GM12865 (cell line): ENCODE data around the gene FLT1.

Experiments
- DNase-seq: peaks from one replicate; pipeline ENCODE4 v3.0.0; 2010; ENCODE audit warnings: low read depth
- H3K4me3 ChIP-seq: 2 replicates; pipeline ENCODE4 v1.5.1; 2011; ENCODE audit warnings: mild to moderate bottlenecking, low read depth, low read length, control low read depth
- TF ChIP-seq, protein P1 (sequence below): IDR thresholded peaks from 2 replicates; pipeline ENCODE4 v1.5.1; 2011; ENCODE audit warnings: low read length, control low read depth, low read depth, inconsistent platforms; ENCODE audit not compliant: insufficient read depth; ENCODE audit errors: missing control alignments

FLT1 gene

DNA sequence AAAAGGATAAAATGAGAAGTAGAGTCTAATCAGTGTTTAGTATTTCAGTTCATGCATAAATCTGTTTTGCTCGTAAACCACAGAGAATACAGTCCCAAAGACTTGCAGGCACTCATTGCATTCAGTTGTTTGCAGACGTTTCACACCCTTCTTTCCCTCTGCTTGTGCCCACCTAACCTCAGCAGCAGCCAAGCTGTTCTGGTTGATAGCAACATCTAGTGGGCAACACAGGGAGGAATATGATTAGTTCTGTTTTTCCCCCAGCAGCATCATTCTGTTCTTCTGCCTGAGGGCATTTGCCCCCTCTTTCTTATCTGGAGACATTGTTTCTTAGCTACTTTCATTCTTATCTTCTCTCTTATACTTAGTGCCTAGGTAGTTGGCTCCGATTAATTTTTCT lies 221.0 kb downstream of the FLT1 start:
- peak; percentile 8 for DNase-seq
- TF ChIP-seq, protein P1, sequence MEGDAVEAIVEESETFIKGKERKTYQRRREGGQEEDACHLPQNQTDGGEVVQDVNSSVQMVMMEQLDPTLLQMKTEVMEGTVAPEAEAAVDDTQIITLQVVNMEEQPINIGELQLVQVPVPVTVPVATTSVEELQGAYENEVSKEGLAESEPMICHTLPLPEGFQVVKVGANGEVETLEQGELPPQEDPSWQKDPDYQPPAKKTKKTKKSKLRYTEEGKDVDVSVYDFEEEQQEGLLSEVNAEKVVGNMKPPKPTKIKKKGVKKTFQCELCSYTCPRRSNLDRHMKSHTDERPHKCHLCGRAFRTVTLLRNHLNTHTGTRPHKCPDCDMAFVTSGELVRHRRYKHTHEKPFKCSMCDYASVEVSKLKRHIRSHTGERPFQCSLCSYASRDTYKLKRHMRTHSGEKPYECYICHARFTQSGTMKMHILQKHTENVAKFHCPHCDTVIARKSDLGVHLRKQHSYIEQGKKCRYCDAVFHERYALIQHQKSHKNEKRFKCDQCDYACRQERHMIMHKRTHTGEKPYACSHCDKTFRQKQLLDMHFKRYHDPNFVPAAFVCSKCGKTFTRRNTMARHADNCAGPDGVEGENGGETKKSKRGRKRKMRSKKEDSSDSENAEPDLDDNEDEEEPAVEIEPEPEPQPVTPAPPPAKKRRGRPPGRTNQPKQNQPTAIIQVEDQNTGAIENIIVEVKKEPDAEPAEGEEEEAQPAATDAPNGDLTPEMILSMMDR, result no peak
- H3K4me3 ChIP-seq, result no peak overlapping the region

DNA sequence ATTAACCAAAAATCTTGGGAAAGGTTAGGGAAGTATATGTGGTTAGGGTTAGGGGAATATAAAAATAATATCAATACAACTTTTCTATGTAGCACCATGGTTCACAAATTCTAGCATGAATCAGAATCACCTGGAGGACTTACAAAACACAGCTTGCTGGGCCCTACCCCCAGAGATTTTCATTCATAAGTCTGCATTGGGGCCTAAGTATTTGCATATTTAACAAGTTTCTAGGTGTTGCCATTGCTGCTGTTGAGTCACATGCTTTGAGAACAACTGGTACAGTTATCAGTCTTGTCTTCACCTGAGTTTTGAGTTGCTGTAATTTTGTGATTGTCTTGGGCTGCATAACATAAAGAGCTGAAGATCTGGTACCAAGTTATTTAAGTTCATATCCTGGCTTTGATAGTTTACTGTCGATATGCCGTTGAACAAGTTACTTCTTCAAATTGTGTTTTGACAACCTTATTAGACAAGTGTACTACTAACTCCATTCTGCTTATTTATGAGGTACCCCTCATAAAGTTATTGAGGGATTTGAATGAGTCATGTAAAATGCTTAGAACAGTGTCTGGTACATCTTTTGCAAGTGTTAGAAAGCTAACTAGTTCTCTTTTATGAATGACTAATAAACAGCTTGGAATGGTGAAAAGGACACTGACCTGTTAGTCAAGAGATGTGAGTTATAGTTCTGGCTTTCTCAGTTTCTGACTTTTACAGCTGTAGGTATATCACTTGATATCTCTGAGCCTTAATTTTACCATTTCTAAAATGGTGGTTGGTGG lies 223.7 kb downstream of the FLT1 start:
- no peak overlapping the region for H3K4me3 ChIP-seq
- DNase-seq, result peak; percentile 15
- TF ChIP-seq, protein P1, result no peak

DNA sequence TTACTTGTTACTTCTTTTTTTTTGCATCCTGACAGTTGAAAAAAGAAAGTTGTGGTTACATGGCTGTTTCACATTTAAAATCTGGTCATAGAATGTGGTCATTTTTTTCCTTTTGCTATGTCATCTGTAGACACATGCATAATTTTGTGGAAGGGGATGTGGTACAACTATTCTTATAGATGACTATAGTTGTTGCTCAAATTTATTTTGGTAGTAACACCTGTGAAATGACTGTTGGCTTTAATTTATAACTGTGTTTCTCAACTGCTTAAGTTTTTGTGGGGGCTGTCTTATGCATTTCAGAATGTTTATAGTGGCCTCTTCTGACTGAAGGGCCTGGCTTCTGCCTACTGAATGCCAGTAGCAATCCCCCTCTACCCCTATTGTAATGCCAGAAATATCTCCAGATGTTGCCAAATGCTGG lies 226.1 kb downstream of the FLT1 start:
- peak; percentile 90 for DNase-seq
- H3K4me3 ChIP-seq, result no peak overlapping the region
- TF ChIP-seq, protein P1, result no peak

DNA sequence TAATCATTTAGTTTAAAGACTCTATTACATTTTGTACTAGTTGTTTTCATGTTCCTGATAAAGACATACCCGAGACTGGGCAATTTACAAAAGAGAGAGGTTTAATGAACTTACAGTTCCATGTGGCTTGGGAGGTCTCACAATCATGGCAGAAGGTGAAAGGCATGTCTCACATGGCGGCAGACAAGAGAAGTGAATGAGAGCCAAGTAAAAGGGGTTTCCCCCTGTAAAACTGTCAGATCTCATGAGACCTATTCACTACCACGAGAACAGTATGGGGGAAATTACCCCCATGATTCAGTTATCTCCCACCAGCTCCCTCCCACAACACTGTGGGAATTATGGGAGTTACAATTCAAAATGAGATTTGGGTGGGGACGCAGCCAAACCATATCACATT lies 227.4 kb downstream of the FLT1 start:
- TF ChIP-seq, protein P1, result no peak
- DNase-seq, result no peak
- no peak overlapping the region for H3K4me3 ChIP-seq

DNA sequence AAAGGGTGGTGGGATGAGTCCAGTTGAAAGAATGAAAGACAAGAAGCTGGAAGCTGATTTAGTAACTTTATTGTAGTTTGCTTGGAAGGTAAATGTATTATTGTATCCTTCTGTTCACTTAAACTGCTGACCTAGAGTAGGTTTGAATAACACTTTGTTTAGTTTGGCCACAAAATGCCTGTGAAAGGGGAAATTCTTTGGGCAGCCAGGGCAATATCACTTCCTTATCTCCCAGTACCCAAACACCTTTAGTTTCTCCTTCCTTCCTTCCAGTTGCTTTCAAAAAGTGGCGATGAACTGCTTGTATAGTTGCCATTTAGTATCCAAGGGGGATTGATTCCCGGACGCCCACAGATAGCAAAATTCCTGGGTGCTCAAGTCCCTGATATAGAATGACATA lies 236.5 kb downstream of the FLT1 start:
- no peak overlapping the region for H3K4me3 ChIP-seq
- TF ChIP-seq, protein P1, result no peak
- DNase-seq, result no peak

DNA sequence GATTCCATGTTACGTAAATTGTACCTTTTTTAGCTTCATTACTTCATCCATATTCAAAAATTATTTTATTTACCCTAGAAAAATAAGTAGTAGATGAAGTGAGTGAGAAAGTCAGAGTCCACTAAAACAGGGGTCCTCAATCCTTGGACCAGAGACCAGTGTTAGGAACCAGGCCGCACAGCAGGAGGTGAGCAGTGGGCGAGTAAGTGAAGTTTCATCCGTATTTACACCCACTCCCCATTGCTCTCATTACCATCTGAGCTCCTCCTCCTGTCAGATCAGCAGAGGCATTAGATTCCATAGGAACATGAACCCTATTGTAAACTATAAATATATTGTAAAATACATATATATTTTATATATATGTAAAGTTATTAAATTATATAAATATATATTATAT lies 237.6 kb downstream of the FLT1 start:
- no peak for DNase-seq
- TF ChIP-seq, protein P1, result no peak
- no peak overlapping the region for H3K4me3 ChIP-seq

DNA sequence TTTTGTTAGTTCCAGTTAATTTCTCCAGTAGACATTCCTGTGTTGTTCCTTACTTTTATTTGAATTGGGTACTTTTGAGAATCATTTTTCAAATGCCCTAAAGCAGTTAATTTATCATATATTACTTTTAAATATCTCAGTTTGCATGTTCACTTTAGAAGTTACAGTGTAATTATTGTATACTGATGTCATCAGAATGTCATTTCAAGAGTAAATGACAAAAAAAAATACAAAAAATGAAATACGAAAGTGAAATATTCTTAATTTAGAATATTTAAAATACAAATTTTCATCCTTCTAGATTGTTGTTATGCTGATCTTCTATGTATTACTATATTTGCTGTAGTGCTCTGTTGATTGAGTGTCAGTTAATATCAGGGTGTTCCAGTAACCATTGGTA lies 242.4 kb downstream of the FLT1 start:
- TF ChIP-seq, protein P1, result no peak

More for the DNA sequence above, 242.4 kb downstream of the FLT1 start:
- no peak for DNase-seq
- H3K4me3 ChIP-seq, result no peak overlapping the region
